HG03196 (cell line): Measurements from ENCODE around the gene NAT14.
"Not testable (repeated sequence)": the region's sequence is repeated elsewhere in the genome, so short reads cannot be mapped to it uniquely, and the experiment has no call there.

Experiments used
- ATAC-seq: cut with Tn5 transposase; IDR thresholded peaks from one replicate; pipeline ENCODE4 v1.9.1; 2021; ENCODE audit not compliant: unreplicated experiment

Gene NAT14

GRCh38 chr19:55484593-55485438, at the start of gene NAT14:
Gene NAT14, plus strand, starts transcription at chr19:55485188. Its CDS starts 521 bp downstream, at chr19:55485709.
- ATAC-seq, result no peak

DNA sequence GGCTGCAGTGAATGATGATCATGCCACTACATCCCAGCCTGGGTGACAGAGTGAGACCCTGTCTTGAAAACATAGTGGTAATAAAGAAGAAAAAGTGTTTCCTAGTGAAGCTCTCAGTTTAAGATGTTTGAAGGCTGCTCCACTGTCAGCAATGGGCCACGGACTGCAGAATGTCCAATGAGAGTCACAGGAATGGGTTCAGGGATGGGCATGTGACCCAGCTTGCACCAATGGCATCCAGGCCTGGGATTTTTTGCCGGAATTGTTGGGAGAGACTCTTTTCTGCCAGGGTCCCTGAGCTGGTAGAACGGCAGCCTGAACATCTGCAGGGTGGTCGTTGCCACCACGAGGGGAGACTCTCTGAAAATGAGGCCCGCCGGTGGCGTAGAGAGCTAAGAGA, 48.1 kb upstream of the NAT14 start:
- no peak for ATAC-seq

DNA sequence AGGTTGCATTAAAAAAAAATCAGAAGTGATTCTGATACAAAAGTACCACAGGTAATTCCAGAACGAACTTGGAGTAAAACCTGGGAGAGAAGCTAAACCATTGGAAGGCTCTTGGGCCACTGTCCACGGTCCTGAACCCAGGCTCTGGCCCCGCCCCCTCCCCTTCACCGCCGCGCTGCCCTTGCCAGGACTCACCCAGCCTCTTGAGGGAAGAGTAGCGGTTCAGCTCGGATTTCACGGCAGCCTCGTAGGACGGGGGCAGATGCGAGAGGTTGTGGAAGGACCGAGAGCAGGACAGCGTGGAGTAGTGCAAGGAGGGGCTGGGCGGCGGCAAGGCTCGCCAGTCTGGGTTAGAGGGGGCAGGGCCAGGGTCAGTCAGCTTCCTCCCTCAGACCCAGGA, 47.6 kb upstream of the NAT14 start:
- no peak for ATAC-seq

DNA sequence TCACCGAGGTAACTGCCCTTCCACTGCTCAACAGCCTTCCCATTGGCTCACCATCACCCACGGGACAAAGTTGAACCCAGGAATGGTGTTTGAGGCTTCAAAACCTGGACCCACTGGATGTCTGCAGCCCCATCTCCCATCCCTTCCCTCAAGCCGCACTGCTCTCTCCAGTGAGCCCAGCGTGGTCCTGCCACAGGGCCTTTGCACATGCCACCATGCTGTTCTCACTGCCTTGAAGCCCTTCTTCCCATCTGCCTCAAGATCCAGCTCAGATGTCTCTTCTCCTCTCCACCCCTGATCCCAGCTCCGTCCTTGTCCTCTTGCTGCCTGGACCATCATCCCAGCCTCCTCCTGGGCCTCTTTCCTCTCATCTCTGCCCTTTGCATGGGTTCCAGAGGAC, 45.9 kb upstream of the NAT14 start:
- ATAC-seq, result no peak

DNA sequence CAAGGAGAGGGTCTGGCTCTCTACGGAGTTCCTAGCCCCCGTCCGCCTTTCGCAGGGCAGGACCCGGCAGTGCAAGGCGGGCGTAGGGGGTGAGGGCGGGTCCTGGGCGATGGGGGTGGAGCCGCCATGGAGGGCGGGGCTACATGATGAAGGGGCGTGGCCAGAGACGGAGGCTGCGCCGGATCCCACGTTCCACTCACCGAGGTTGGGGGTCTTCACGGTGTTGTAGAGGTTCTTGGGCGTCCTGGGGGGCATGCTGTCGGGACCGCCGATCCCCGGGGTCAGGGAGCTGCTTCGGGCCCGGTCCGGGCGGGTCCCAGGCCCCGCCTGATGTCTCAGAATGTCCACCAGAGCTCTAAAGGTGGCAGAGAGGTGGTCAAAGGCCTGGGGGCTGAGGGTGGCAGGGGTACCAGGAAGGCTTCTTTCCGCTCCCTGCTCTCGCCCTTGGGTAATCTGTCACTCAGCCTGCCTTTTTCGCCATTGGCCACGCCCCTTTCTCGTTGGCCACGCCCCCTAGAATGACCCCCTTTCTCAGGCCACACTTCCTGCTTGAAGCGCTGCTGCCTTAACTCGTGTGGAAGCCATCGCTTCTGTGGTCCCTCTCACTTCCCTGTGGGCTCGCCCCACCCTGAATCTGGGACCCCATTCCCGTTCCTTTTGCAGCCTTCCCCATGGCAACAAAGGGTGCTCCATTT, 44.4 kb upstream of the NAT14 start:
- no peak for ATAC-seq

DNA sequence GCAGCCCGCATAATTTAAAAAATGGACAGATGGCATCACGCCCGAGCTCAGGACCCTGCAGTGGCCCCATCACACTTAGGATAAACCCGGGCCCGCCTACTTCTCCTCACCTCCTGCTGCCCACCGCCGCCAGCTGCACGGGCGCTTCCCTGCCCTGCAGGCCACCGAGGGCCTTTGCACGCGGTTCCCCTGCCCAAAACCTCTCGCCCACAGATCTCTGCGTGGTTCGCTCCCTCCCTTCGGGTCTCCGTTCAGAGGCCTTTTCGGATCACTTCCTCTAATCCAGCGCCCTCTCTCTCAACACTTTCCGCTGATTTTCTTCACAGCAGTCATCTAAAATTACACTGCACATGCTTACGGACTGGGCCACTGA, 43.7 kb upstream of the NAT14 start:
- no peak for ATAC-seq

- no peak for ATAC-seq
These were observed 43.2 kb upstream of the NAT14 start for GRCh38 chr19:55441692-55442321.

DNA sequence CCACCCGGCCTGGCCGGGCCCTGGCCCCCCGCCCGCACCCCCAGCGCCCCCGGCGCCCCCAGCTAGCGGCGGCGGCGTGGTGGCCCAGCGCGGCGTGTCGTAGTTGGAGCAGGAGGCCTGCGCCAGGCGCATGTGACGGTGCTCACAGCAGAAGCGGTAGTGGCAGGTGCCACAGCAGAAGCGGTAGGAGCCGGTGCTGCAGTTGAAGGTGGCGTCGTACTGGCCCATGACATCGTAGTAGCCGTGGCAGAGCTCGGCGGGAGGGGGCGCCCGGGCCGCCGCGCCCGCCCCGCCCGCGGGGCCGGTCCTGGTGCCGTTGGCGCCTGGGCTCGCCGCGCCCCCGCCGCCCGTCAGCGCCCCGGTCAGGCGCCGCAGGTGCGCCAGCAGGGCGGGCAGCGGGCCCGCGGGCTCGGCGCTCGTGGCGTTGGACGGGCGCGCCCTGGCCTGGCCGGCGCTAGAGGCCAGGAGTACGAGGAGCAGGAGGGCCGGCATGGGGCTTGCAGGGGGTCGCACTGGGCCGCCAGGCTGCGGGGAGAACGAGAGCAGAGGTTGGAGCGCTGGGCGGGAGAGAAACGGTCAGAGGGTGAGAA, 42.5 kb upstream of the NAT14 start:
- ATAC-seq, result no peak

- no peak for ATAC-seq
These were observed 41.8 kb upstream of the NAT14 start, which contains the start of gene SHISA7 for GRCh38 chr19:55443045-55443823. Gene SHISA7, minus strand, starts transcription at chr19:55443300. Its CDS starts 437 bp downstream, at chr19:55442863.

DNA sequence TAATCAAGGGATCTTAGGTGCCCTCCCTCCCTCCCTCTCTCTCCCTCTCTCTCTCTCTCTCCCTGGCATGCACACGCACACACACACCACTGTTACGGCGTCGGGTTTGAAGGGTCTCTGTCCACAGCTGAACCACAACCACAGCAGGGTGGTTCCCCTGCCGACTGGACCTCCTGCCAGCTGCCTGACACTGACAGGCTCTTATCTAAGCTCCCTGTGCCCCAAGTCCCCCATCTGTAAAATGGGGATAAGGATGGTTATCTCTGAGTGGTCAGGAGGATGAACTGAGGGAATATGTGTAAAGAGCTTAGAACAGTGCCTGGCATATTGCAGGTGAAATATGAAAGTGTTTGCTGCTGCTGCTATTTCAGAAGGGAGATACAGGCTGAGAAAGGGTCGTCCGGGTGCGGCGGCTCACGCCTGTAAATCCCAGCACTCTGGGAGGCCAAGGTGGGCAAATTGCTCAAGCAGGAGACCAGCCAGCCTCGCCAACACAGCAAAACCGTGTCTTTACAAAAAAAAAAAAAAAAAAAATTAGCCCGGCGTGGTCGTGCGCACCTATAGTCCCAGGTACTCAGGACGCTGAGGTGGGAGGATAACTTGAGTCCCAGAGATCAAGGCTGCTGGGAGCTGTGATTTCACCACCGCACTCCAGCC, 41.0 kb upstream of the NAT14 start:
- no peak for ATAC-seq

- no peak for ATAC-seq
These were observed 40.3 kb upstream of the NAT14 start for GRCh38 chr19:55444646-55445045.

DNA sequence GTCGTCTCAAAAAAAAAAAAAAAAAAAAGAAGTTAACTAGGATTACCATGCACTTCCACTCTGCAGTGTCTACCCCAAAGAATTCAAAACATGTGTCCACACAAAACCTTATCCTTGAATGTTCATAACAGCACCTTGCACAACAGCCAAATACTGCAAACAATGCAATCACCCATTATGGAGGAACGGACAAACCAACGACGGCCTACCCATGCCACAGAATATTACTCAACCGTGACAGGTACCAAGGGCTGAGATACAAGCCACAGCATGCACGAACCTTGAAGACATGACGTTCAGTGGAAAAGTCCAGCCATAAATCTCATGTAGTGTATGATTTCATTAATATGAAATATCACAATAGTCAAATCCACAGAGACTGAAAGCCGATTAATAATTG, 38.9 kb upstream of the NAT14 start:
- no peak for ATAC-seq

DNA sequence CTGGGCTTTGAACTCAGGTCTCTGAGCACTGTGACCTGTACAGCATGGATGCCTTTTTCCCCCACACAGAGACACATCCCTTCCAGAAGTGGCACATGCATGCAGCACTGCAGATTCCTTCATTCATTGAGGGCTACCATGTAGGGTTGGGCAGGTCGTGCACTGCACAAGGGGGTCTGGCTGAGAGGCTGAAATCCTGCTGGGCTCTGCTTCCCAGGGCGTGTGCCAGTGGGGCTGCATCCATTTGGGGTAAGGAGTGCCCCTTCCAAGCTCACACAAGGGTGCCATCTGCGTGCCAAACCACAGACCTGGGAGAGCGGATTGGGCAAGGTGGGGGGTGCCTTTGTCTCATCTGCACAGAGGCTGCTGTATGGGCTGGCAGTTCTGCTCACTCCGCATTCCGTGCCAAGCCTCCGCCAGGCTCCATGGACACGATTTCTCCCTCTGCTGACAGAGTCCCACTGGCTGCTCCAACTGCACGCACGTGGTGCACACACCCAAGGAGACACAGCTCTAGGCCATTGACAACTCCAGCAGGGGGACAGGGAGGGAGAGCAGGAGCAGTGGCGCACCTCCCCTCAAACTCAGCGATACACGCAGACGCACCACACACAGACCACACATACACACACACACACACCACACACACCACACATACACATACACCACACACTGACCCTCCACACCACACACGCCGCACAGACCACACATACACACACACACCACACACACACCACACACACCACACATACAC, 37.4 kb upstream of the NAT14 start:
- ATAC-seq, result no peak

GRCh38 chr19:55448175-55448490, 36.9 kb upstream of the NAT14 start:
- ATAC-seq, result not testable (repeated sequence)

DNA sequence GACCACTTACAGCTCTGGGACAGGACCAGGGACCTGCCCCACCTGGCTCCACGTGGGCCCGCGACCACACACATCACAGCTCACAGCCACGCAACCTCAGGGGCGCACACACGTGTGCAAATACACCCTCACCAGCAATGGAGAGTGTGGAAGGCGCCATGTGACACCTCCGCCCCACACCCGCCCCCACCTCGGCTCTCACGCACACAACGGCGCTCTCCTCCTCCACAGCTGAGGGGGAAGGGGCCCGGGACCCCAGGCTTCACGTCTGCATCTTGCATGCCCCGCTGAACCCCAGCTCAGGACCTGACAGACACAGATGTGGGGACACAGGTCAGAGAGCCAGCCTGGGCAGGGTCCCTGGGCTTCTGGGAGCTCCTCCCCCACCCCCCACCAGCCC, 35.5 kb upstream of the NAT14 start:
- ATAC-seq, result no peak

GRCh38 chr19:55451163-55451964, 33.6 kb upstream of the NAT14 start:
- ATAC-seq, result no peak

DNA sequence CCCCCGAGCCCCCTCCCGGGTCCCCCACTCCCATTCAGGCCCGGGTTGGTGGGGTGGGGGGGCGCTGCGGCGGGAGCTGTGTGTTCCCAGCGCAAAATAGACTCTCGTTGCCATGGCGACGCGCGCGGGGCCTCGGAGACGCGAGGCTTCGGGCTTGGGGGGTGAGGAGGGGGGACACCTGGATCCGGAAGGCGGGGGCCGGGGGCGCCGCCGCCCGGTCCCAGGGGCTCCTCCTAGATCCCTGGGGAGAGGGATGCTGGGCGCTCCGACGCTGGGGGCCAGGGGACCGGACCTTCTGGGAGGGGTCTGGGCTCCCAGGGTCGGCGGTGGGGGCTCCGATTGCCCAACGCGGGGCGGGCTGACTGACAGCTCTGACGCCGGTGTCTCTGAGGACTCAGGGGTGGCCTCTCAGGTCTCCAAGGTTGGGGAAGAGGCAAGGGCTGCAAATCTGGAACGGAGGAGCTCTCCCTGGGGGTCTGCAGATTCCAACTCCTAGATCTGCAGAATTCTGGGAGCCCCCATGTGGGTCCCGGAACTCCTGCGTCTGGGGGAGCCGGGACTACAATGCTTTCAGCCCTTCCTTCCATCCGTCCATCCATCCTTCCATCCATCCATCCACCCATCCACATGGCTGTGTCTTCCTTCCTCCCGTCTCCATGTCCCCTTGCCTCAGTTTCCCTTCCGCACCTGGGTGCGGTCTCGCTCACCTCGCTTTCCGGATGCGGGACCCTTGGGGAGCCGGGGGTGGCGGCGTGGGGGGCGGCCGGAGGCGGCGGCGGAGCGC, 32.8 kb upstream of the NAT14 start:
- no peak for ATAC-seq

- ATAC-seq, result no peak
These were observed 32.1 kb upstream of the NAT14 start for GRCh38 chr19:55452749-55453346.
